Measurements from ENCODE around the gene RFX6. TPM values are rescaled to one million over a fixed set of nuclear protein-coding genes. Genes with fewer than 3 reads are reported as not detected.

RFX6 gene
- not detected in 2 replicates for total RNA-seq

GRCh38 chr6:116876635-116877611, at the start of gene RFX6:
Gene RFX6 (plus strand): TSS chr6:116877242. CDS start chr6:116877276, 34 bp downstream.

GRCh38 chr6:116828983-116829382, 48.1 kb upstream of the RFX6 start, which contains the start of gene GPRC6A:
Gene GPRC6A (minus strand): TSS chr6:116829083. CDS start chr6:116829013, 70 bp downstream.

Other genes starting within 250 kb of the RFX6 start
- gene ZUP1, start 208.5 kb upstream of the RFX6 start, total RNA-seq, result 7.9 and 18.4 TPM in 2 replicates
- 2.4 and 4.7 TPM in 2 replicates for gene KPNA5, start 196.0 kb upstream of the RFX6 start, total RNA-seq
- 2.3 and 5.4 TPM in 2 replicates for gene FAM162B, start 111.5 kb upstream of the RFX6 start, total RNA-seq
- not detected in 2 replicates for gene GPRC6A, start 48.2 kb upstream of the RFX6 start, total RNA-seq

Data from cardiac atrium fibroblast (primary cell).